Measurements from ENCODE around the gene TAF5. TPM values are rescaled to one million over a fixed set of nuclear protein-coding genes. Genes with fewer than 3 reads are reported as not detected.

The TAF5 gene
- total RNA-seq, 1 experiment from 2014 or later, result 13.7 TPM

DNA sequence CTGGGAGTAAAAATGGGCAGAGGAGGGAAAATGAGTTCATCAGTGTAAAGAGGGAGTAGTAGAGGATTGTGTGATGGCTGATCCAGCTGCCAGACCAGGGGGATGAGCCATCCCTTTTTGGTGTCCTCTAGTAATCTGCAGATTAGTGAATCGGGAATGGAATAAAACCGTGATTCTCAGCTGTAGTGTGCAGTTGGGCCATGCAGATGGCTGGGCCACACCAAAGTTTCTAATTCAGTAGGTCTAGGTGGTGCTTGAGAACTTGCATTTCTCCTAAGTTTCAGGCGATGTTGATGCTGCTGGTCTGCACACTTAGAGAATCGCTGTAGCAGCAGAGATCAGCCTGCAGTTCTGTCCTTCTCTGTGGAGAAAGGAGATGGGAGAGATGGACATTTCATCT is 51.3 kb downstream of the TAF5 start:
- Histone ChIP-seq H3K4me3 (ENCODE audit: low read depth, low read length, poor library complexity, severe bottlenecking) (no peak overlapping the region), H3K36me3 (ENCODE audit: insufficient read depth, low read length, poor library complexity, severe bottlenecking) (peaks cover 93% of the 10 kb centered on the region), H3K27ac (ENCODE audit: low read depth, low read length, poor library complexity, severe bottlenecking) (no peak overlapping the region), H3K27me3 (replicated peaks; ENCODE audit: insufficient read depth, low read depth, low read length, poor library complexity) (no peaks in the 10 kb centered on the region), H3K9me3 (ENCODE audit: low read depth, low read length, poor library complexity, severe bottlenecking) (no peaks in the 10 kb centered on the region), H3K4me1 (ENCODE audit: insufficient read depth, low read length, poor library complexity, severe bottlenecking) (no peaks in the 10 kb centered on the region)
- no TSS peak for BruUV-seq (replicated peaks)
- ChIA-PET CTCF (no interaction called here), POLR2A (ENCODE audit: low non-redundant PET) (no interaction called here)
- intact Hi-C loops (cut with micrococcal nuclease; ENCODE audit: unreplicated experiment), result loop anchor here (5.0 kb wide), 1 partner anchor 68 kb away; no protein-coding TSS in a partner anchor
- DNase-seq (ENCODE audit: low spot score), result no peak
- TF ChIP-seq EZH2 (IDR thresholded peaks at IDR 0.05; ENCODE audit: borderline replicate concordance, low read depth, low read length, poor library complexity, severe bottlenecking), result no peak
- TF ChIP-seq, protein P1, sequence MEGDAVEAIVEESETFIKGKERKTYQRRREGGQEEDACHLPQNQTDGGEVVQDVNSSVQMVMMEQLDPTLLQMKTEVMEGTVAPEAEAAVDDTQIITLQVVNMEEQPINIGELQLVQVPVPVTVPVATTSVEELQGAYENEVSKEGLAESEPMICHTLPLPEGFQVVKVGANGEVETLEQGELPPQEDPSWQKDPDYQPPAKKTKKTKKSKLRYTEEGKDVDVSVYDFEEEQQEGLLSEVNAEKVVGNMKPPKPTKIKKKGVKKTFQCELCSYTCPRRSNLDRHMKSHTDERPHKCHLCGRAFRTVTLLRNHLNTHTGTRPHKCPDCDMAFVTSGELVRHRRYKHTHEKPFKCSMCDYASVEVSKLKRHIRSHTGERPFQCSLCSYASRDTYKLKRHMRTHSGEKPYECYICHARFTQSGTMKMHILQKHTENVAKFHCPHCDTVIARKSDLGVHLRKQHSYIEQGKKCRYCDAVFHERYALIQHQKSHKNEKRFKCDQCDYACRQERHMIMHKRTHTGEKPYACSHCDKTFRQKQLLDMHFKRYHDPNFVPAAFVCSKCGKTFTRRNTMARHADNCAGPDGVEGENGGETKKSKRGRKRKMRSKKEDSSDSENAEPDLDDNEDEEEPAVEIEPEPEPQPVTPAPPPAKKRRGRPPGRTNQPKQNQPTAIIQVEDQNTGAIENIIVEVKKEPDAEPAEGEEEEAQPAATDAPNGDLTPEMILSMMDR (conservative IDR thresholded peaks at IDR 0.05; ENCODE audit: low read depth, low read length), result no peak

DNA sequence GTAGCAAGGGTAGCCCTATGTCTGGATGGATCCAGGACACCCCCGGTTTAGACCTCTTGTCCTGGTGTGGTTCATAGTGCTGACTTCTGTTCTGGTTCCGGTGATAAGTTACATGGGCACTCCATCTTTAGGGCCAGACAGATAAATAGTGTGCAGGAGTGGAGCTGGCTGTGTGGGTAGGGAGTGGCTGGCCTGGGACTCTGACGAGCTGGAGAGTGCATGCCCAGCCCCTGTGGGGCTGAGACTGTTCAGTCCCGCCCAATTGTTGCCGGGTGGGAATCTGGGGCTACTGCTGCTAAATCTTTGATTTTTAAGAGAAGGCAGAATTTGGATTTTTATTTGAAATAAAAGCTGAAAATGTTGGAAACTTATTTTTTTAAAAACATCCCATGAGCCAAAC is 56.0 kb downstream of the TAF5 start:
- H3K36me3 ChIP-seq (ENCODE audit: insufficient read depth, low read length, poor library complexity, severe bottlenecking), result peaks cover 86% of the 10 kb centered on the region
- H3K27ac ChIP-seq (ENCODE audit: low read depth, low read length, poor library complexity, severe bottlenecking), result no peak overlapping the region
- intact Hi-C loops (cut with micrococcal nuclease; ENCODE audit: unreplicated experiment), result no loop called here
- H3K4me3 ChIP-seq (ENCODE audit: low read depth, low read length, poor library complexity, severe bottlenecking), result no peak overlapping the region
- DNase-seq (ENCODE audit: low spot score), result no peak
- no peaks in the 10 kb centered on the region for H3K27me3 ChIP-seq (replicated peaks; ENCODE audit: insufficient read depth, low read depth, low read length, poor library complexity)
- no peaks in the 10 kb centered on the region for H3K9me3 ChIP-seq (ENCODE audit: low read depth, low read length, poor library complexity, severe bottlenecking)
- H3K4me1 ChIP-seq (ENCODE audit: insufficient read depth, low read length, poor library complexity, severe bottlenecking), result no peaks in the 10 kb centered on the region
- ChIA-PET POLR2A (ENCODE audit: low non-redundant PET) (no interaction called here), CTCF (interaction anchor here (0.6 kb wide), 1 partner anchor 17 kb away, joined by 3 read pairs; no protein-coding TSS in a partner anchor)
- TF ChIP-seq, protein P1 (conservative IDR thresholded peaks at IDR 0.05; ENCODE audit: low read depth, low read length), result no peak
- no peak for TF ChIP-seq EZH2 (IDR thresholded peaks at IDR 0.05; ENCODE audit: borderline replicate concordance, low read depth, low read length, poor library complexity, severe bottlenecking)
- no TSS peak for BruUV-seq (replicated peaks)

DNA sequence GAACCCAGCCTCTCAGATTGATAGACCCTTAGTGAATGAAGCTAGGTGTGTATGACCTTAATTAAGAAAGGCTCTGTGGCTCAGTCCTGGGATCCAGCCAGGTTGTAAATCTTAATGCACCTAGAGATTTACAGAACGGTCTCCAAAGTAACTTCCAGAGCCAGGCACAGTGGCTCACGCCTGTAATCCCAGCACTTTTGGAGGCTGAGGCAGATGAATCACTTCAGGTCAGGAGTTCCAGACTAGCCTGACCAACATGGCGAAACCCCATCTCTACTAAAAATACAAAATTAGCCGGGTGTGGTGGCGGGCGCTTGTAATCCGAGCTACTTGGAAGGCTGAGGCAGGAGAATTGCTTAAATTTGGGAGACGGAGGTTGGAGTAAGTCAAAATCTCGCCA is 60.1 kb downstream of the TAF5 start:
- Histone ChIP-seq H3K27ac (ENCODE audit: low read depth, low read length, poor library complexity, severe bottlenecking) (no peak overlapping the region), H3K4me1 (ENCODE audit: insufficient read depth, low read length, poor library complexity, severe bottlenecking) (no peaks in the 10 kb centered on the region), H3K27me3 (replicated peaks; ENCODE audit: insufficient read depth, low read depth, low read length, poor library complexity) (no peaks in the 10 kb centered on the region), H3K36me3 (ENCODE audit: insufficient read depth, low read length, poor library complexity, severe bottlenecking) (peaks cover 89% of the 10 kb centered on the region), H3K4me3 (ENCODE audit: low read depth, low read length, poor library complexity, severe bottlenecking) (no peak overlapping the region), H3K9me3 (ENCODE audit: low read depth, low read length, poor library complexity, severe bottlenecking) (no peaks in the 10 kb centered on the region)
- TF ChIP-seq, protein P1 (conservative IDR thresholded peaks at IDR 0.05; ENCODE audit: low read depth, low read length), result no peak
- TF ChIP-seq EZH2 (IDR thresholded peaks at IDR 0.05; ENCODE audit: borderline replicate concordance, low read depth, low read length, poor library complexity, severe bottlenecking), result no peak
- CTCF ChIA-PET, result no interaction called here
- no peak for DNase-seq (ENCODE audit: low spot score)
- BruUV-seq (replicated peaks), result no TSS peak
- intact Hi-C loops (cut with micrococcal nuclease; ENCODE audit: unreplicated experiment), result no loop called here
- POLR2A ChIA-PET (ENCODE audit: low non-redundant PET), result no interaction called here

Data from A673 (cell line).